NCI-H2081 treated with DMSO at 0.1 percent for 48 hours (cell line): ENCODE measurements around the gene BCS1L.

Source experiments
- DNase-seq: peaks from one replicate; lab custom pipeline; 2025; lab: John Stamatoyannopoulos, UW

The BCS1L gene, protein sequence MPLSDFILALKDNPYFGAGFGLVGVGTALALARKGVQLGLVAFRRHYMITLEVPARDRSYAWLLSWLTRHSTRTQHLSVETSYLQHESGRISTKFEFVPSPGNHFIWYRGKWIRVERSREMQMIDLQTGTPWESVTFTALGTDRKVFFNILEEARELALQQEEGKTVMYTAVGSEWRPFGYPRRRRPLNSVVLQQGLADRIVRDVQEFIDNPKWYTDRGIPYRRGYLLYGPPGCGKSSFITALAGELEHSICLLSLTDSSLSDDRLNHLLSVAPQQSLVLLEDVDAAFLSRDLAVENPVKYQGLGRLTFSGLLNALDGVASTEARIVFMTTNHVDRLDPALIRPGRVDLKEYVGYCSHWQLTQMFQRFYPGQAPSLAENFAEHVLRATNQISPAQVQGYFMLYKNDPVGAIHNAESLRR

GRCh38 chr2:218659258-218659987 lies at the start of gene BCS1L, which contains the start of gene ZNF142:
Gene BCS1L (plus strand): TSS chr2:218659683. CDS start chr2:218660988, 1,305 bp downstream.
Gene ZNF142 (minus strand): TSS chr2:218659623. CDS start chr2:218656429, 3,194 bp downstream.
- DNase-seq, result peak; percentile 22

GRCh38 chr2:218615868-218616315 lies 43.6 kb upstream of the BCS1L start:
- no peak for DNase-seq

- no peak for DNase-seq
These were observed 41.2 kb upstream of the BCS1L start for GRCh38 chr2:218618102-218618860.

GRCh38 chr2:218621007-218621406 lies 38.5 kb upstream of the BCS1L start:
- DNase-seq, result no peak

DNA sequence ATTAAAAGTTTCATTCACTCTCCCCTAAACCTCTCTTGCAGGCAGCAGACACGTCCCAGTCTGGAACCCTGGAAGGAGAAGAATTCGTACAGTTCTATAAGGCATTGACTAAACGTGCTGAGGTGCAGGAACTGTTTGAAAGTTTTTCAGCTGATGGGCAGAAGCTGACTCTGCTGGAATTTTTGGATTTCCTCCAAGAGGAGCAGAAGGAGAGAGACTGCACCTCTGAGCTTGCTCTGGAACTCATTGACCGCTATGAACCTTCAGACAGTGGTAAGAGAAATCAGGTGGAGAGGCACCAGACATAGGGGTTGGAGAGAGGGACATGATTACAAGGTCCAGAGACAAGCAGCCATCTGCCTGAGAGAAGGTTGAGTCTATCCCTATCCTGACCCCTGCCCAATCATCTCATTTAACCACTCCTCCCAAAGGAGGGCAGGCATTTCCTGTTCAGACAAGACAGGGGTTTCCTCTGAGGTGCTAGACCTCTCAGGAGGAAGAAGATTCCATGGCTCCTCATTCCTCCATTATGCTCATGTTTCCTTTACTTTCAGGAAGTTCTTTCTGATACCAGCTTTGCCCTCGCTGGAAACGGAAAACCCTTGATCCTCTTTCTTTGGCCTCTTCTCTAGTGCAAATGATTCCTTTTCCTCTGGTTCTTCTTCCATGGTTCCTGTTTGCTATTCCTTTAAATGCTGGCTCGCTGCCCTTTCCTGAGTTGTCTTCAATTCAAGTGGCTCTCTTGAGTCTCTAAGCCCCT lies 36.7 kb upstream of the BCS1L start:
- no peak for DNase-seq

- DNase-seq, result no peak
These were observed 36.1 kb upstream of the BCS1L start for GRCh38 chr2:218623366-218623705.

DNA sequence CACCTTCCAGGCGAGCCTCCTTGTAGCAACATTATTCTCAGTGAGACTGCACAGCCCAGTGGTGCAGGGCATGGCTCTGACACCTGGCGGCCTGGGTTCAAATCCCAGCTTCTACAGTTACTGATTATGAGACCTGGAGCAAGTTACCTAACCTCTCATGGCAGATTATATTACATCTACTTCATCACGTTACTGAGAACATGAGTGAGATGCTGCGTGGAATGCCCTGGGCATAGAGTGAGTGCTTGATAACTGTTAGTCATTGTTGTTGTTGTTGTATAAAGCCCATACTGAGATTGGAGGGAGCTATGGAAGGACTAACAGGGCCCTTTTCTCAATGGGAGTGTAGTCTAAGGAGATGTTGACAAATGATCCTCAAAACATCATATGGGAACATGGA lies 33.1 kb upstream of the BCS1L start:
- DNase-seq, result no peak

DNA sequence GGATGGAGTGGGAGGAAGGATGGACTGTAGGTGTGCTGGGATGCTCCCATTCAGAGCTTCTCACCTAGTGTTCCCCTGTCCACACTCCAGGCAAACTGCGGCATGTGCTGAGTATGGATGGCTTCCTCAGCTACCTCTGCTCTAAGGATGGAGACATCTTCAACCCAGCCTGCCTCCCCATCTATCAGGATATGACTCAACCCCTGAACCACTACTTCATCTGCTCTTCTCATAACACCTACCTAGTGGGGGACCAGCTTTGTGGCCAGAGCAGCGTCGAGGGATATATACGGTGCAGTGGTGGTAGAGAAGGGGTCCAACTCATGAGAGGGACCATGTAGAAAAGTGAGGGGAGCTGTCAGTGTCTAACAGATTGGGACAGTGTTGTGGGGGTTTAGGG lies 31.5 kb upstream of the BCS1L start:
- DNase-seq, result no peak

DNA sequence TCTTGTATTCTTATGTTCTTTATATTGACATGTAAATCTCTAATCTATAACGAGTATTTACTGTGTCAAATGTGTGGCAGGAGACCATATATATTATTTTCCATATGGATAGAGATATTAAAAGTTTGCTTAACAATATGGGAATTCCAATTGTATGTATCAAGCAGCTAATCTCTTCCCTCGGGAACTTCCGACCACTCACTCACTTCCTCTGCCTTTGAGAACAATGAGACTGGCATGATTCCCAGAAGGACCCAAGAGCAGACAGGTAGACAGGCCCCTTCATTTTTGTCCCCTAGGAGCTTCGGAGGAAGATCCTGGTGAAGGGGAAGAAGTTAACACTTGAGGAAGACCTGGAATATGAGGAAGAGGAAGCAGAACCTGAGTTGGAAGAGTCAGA lies 27.6 kb upstream of the BCS1L start:
- no peak for DNase-seq

- DNase-seq, result no peak
These were observed 23.8 kb upstream of the BCS1L start for GRCh38 chr2:218635719-218636118.

DNA sequence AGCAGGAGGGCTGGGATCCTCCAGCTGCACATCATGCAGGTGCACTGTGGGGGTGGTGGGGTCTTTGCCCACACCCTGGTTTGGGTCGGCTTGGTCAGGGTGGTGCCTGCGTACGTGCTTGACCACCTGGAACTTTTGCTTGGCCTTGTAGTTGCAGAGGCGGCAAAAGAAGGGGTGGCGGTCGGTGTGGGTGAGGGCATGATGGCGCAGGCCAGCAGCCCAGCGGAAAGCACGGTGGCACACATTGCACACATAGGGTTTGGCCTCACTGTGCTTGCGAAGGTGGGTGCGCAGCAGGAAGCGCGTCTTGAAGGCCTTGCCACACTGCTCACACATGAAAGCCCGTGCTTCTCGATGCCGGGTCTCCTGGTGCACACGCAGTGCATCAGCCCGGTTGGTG lies 21.1 kb upstream of the BCS1L start:
- DNase-seq, result no peak

- no peak for DNase-seq
These were observed 17.3 kb upstream of the BCS1L start for GRCh38 chr2:218642121-218642656.

DNA sequence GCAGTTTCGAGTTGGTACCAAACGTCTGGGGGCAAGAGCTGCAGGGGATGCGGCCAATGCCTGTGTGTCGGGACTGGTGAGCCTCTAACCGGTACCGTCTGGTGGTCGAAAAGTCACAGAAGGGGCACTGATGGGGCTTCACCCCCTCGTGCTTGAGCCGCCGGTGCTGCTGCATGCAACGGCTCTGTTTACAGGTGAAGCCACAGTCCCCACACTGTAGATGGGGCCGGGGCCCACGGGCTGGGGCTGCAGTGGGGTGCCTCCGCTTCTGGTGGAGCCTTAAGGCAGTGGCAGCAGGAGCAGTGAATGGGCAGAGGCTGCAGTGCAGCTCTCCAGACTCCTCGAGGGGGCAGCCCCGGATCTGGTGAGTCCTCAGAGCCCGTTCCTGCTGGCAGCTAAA lies 16.7 kb upstream of the BCS1L start:
- DNase-seq, result no peak

- no peak for DNase-seq
These were observed 15.7 kb upstream of the BCS1L start for GRCh38 chr2:218643751-218644310.

DNA sequence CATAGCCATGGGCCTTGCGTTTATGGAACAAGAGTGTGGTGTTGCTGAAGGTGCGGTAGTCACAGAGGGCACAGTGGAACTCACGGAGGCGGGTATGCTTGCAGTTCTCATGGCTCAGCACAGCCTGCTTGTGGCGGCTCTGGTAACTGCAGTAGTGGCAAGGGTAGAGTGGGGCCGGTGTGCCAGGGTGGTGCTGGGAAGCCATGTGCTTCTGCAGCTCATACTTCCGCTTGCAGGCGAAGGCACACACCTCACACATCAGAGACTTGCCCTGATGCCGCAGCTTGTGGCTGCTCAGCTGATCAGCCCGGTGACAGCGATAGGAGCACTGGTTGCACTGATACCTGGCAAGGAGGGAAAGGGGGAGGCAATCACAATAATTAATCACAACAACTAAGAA lies 14.8 kb upstream of the BCS1L start:
- DNase-seq, result no peak

DNA sequence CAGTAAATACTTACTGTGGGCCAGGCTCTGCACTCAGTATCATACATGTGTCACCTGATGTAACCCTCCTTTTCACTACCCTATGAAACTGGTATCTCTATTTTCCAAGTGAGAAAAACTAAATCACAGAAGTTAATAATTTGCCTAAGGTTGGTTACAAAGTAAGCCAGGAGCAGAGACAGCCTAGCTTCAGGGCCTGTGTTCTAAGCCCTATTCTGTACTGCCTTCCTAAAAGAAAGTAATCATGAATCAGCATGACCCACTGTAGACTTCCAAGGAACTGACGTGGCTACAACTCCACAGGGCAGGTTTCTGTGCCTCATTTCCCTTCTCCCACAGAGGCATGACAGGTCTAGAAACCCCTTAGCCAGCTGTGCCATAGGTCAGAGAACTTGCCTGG lies 14.4 kb upstream of the BCS1L start:
- DNase-seq, result no peak

DNA sequence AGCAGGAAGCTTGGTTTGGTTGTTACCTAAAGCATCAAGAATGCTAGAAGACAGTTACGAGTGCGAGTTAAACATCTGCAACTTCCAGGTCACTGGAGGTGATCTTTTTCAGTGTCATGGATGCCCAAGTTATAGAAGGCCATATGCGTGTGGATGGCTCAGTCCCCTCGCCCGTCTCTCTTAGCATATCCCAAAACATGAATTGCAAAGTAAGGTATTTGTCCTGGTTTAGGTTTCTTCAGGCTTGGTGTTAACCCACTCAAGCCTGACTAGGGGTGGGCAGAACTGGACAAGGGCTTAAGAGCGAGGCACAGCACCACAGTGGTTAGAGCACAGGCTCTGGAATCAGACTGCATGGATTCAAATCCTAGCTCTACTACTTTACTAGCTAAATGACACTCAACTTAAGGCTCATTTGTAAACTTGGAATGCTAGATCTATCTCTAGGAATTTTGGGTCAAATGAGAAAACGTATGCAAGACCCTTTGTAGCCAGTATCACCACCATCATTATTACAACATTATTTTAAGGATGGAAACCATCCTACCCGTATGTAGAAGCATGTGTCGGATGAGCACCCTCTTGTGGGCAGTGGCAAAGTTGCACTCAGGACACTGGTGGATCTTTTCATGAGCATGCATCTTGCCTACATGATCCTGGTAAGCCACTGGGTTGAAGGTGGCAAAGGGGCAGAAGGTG lies 11.2 kb upstream of the BCS1L start:
- DNase-seq, result peak; percentile 11

GRCh38 chr2:218648787-218649100 lies 10.7 kb upstream of the BCS1L start:
- DNase-seq, result no peak

GRCh38 chr2:218655751-218656150 lies 3.7 kb upstream of the BCS1L start:
- DNase-seq, result no peak

- no peak for DNase-seq
These were observed 719 bp upstream of the BCS1L start for GRCh38 chr2:218658671-218659257.
